Measurements from ENCODE around the gene SAPCD1.

The SAPCD1 gene

GRCh38 chr6:31725502-31726350, 36.7 kb upstream of the SAPCD1 start:
- H3K9ac ChIP-seq (ENCODE audit: low read length), result no peak overlapping the region
- no peak overlapping the region for H4K8ac ChIP-seq (ENCODE audit: low read depth, low read length)
- no peak overlapping the region for H3K4me3 ChIP-seq (ENCODE audit: low read depth, low read length)
- peaks cover 7% of the 10 kb centered on the region for H3K79me1 ChIP-seq (ENCODE audit: low read length)
- no CpG with 5 or more reads among the region's 12 CpGs for WGBS (ENCODE audit: extremely low coverage, insufficient coverage, insufficient read length)
- H2BK12ac ChIP-seq (ENCODE audit: low read length), result no peak overlapping the region
- no peak overlapping the region for H3K14ac ChIP-seq (ENCODE audit: low read length)
- no peak overlapping the region for H3K27ac ChIP-seq (ENCODE audit: low read depth, low read length)
- no peak overlapping the region for H3K23ac ChIP-seq (ENCODE audit: low read length)
- H4K12ac ChIP-seq (ENCODE audit: low read depth, low read length), result no peak overlapping the region
- H2BK120ac ChIP-seq (ENCODE audit: insufficient read depth, low read length, poor library complexity), result no peak overlapping the region
- H2AK5ac ChIP-seq (ENCODE audit: low read length), result no peak overlapping the region
- H3K36me3 ChIP-seq (ENCODE audit: control insufficient read depth in 1 of 2, insufficient read depth in 2 of 2, low read length in 2 of 2), result peaks cover 21 to 36% of the 10 kb centered on the region in 2 experiments
- no peak overlapping the region for H3K4me2 ChIP-seq (ENCODE audit: low read length)
- no peak overlapping the region for H2AFZ ChIP-seq (ENCODE audit: insufficient read depth, low read length, poor library complexity)
- DNase-seq, result peak in 1 of 2 donors; percentile 29
- H3K9me3 ChIP-seq (ENCODE audit: insufficient read depth, low read depth, low read length), result no peaks in the 10 kb centered on the region
- H3K4ac ChIP-seq (ENCODE audit: low read depth, low read length), result no peak overlapping the region
- H3K79me2 ChIP-seq (ENCODE audit: control insufficient read depth, insufficient read depth, low read length, poor library complexity), result peaks cover 6% of the 10 kb centered on the region
- no peak overlapping the region for H3K18ac ChIP-seq (ENCODE audit: low read length)
- peaks cover 6 to 7% of the 10 kb centered on the region in 2 experiments for H3K4me1 ChIP-seq (ENCODE audit: control insufficient read depth in 1 of 2, insufficient read depth in 2 of 2, low read length in 2 of 2)
- no peaks in the 10 kb centered on the region for H3K27me3 ChIP-seq (ENCODE audit: insufficient read depth, low read length)
- no peak overlapping the region for H2BK5ac ChIP-seq (ENCODE audit: low read depth, low read length, poor library complexity)
- no peak overlapping the region for H4K91ac ChIP-seq (ENCODE audit: low read depth, low read length)

DNA sequence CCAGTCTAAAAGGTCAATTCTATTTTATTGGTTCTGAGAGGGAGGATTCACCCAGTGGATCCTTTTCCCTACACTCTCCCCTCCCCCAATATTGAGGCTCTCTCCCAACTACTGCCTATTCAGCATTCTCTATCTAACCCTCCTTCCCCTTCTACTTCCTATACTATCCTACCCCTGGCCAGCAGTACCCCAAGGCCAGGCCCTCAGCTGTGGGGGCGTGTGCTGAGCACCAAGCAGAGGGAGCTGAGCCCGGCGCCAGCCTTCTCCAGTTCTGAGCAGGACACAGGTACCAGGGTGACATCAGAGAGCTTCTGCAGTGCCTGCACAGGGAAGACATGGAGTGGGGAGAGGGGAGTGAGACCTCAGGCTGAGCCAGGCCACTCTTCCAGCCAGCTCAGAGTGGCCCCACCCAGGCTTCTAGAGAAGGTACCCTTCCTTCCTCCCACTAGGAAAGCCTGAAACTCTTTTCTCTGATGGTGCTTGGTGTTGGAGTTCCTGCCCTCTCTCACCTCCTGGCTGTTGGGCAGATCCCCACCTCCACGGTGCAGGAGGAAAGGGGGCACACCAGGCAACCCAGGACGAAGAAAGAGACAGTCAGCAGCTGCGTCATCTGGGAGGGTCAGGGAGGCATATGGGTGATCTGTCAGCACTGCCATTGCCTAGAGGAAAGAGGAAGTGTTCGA, 35.3 kb upstream of the SAPCD1 start:
- Histone ChIP-seq H4K91ac (ENCODE audit: low read depth, low read length) (no peak overlapping the region), H2BK12ac (ENCODE audit: low read length) (no peak overlapping the region), H3K9me3 (ENCODE audit: insufficient read depth, low read depth, low read length) (no peaks in the 10 kb centered on the region), H3K27ac (ENCODE audit: low read depth, low read length) (no peak overlapping the region), H3K18ac (ENCODE audit: low read length) (no peak overlapping the region), H2AK5ac (ENCODE audit: low read length) (no peak overlapping the region), H2BK120ac (ENCODE audit: insufficient read depth, low read length, poor library complexity) (no peak overlapping the region), H3K23ac (ENCODE audit: low read length) (no peak overlapping the region), H3K27me3 (ENCODE audit: insufficient read depth, low read length) (no peaks in the 10 kb centered on the region), H3K14ac (ENCODE audit: low read length) (no peak overlapping the region), H3K4me1 (ENCODE audit: control insufficient read depth in 1 of 2, insufficient read depth in 2 of 2, low read length in 2 of 2) (peaks cover 6 to 7% of the 10 kb centered on the region in 2 experiments), H3K4me3 (ENCODE audit: low read depth, low read length) (no peak overlapping the region), H2AFZ (ENCODE audit: insufficient read depth, low read length, poor library complexity) (no peak overlapping the region), H3K4ac (ENCODE audit: low read depth, low read length) (no peak overlapping the region), H4K12ac (ENCODE audit: low read depth, low read length) (no peak overlapping the region), H3K4me2 (ENCODE audit: low read length) (no peak overlapping the region), H3K36me3 (ENCODE audit: control insufficient read depth in 1 of 2, insufficient read depth in 2 of 2, low read length in 2 of 2) (peaks cover 29 to 47% of the 10 kb centered on the region in 2 experiments), H2BK5ac (ENCODE audit: low read depth, low read length, poor library complexity) (no peak overlapping the region), H3K79me1 (ENCODE audit: low read length) (peaks cover 7% of the 10 kb centered on the region), H3K79me2 (ENCODE audit: control insufficient read depth, insufficient read depth, low read length, poor library complexity) (peaks cover 6% of the 10 kb centered on the region), H3K9ac (ENCODE audit: low read length) (no peak overlapping the region), H4K8ac (ENCODE audit: low read depth, low read length) (no peak overlapping the region)
- peak; percentile 27 to 29 for DNase-seq
- WGBS (ENCODE audit: extremely low coverage, insufficient coverage, insufficient read length), result no CpG with 5 or more reads among the region's 7 CpGs

DNA sequence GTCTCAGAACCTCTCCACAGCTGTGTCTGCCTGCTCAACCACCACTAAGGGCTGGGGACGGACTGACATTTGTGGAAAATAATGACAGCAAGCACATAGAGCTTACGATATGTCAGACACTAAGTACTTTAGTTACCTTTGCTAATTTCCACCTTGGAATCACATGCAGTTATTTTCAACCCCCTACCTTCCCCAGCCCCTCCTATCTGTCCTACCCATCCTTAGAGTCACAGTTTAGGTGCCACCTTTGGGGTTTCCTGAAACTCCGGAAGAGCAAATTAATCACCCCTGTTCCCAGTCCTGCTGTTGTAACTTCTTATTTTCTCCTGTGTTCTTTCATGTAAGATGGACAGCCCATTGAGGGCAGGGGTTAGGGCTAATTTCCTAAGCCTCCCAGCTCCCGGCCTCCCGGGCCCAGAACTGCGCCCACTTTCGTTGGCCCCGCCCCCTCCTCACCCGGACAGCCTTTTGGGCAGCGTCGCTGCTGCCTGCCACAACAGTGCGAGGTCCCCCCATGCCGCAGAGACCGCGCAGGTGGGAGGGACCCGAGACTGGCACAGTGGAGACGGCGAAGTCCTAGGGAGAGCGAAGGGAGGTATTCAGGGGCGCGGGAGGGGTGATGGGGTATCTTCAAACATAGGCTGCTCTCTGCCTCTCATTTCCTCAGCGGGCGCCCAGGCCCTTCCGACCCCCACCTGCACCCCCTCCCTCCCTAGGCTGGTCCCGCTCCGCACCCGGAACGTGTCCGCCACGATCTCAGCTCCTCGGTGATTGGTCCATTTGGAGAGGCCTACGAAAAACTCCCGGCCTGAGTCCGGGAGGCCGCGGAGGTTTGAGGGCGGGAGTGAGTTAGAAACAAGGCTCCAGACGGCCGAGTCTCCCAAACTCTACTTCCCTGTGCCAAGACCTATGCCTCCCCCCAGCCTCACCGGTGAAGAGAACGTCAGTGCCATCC, 34.5 kb upstream of the SAPCD1 start:
- Histone ChIP-seq H4K8ac (ENCODE audit: low read depth, low read length) (no peak overlapping the region), H3K4me2 (ENCODE audit: low read length) (peak overlapping the region; percentile 65), H2BK120ac (ENCODE audit: insufficient read depth, low read length, poor library complexity) (no peak overlapping the region), H2AFZ (ENCODE audit: insufficient read depth, low read length, poor library complexity) (no peak overlapping the region), H3K9ac (ENCODE audit: low read length) (no peak overlapping the region), H3K9me3 (ENCODE audit: insufficient read depth, low read depth, low read length) (no peaks in the 10 kb centered on the region), H4K91ac (ENCODE audit: low read depth, low read length) (no peak overlapping the region), H3K14ac (ENCODE audit: low read length) (no peak overlapping the region), H3K4ac (ENCODE audit: low read depth, low read length) (no peak overlapping the region), H3K18ac (ENCODE audit: low read length) (peak overlapping the region; percentile 73), H3K27ac (ENCODE audit: low read depth, low read length) (no peak overlapping the region), H2BK12ac (ENCODE audit: low read length) (no peak overlapping the region), H4K12ac (ENCODE audit: low read depth, low read length) (no peak overlapping the region), H3K79me1 (ENCODE audit: low read length) (peaks cover 7% of the 10 kb centered on the region), H3K4me3 (ENCODE audit: low read depth, low read length) (no peak overlapping the region), H2AK5ac (ENCODE audit: low read length) (no peak overlapping the region), H3K79me2 (ENCODE audit: control insufficient read depth, insufficient read depth, low read length, poor library complexity) (peaks cover 6% of the 10 kb centered on the region), H3K27me3 (ENCODE audit: insufficient read depth, low read length) (no peaks in the 10 kb centered on the region), H3K23ac (ENCODE audit: low read length) (no peak overlapping the region), H3K4me1 (ENCODE audit: control insufficient read depth in 1 of 2, insufficient read depth in 2 of 2, low read length in 2 of 2) (peaks cover 6 to 7% of the 10 kb centered on the region in 2 experiments), H2BK5ac (ENCODE audit: low read depth, low read length, poor library complexity) (no peak overlapping the region), H3K36me3 (ENCODE audit: control insufficient read depth in 1 of 2, insufficient read depth in 2 of 2, low read length in 2 of 2) (peaks cover 34 to 52% of the 10 kb centered on the region in 2 experiments)
- no CpG with 5 or more reads among the region's 41 CpGs for WGBS (ENCODE audit: extremely low coverage, insufficient coverage, insufficient read length)
- DNase-seq, result no peak

Data from trophoblast cell (in vitro differentiated cells and primary cell).